Urothelium cell line (cell line): ENCODE measurements around the gene LACRT.

ENCODE experiments used
- DNase-seq: peaks from one replicate; pipeline ENCODE4 v3.0.0; 2011; ENCODE audit warnings: low spot score, mixed read lengths
- FAIRE-seq: peaks from 2 replicates; lab custom pipeline; 2011; peaks lifted over from hg19 to GRCh38; lab: Jason Lieb, UNC

LACRT gene

DNA sequence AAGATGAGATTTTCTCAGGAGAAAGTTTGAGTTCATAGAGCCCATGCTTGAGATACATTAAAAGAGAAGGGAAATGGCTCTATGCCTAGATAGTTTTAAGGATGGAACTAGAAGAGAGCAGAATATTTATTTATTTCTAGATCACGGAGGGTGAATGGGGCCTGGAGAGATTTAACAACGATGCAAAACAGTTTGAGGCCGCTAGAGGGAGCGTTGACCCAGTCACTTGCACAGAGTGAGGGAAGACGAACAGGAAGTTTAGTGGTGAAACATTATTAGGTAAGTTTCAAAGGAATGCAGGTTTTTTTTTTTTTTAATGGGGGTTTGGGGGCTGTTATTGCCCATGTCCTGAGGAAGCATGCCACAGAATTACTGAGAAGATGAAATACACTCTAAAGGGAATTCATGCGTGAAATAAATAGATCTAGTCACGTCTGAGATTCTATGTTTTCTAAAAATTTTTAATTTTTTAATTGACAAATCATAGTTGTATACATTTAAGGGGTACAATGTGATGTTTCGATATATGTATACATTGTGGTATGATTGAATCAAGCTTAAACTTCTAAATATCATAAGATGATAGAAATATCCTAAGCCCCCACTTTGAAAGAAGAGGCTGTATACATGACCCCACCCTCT is 31.4 kb downstream of the LACRT start:
- DNase-seq (peak; percentile 81), FAIRE-seq (peak; percentile 59)

DNA sequence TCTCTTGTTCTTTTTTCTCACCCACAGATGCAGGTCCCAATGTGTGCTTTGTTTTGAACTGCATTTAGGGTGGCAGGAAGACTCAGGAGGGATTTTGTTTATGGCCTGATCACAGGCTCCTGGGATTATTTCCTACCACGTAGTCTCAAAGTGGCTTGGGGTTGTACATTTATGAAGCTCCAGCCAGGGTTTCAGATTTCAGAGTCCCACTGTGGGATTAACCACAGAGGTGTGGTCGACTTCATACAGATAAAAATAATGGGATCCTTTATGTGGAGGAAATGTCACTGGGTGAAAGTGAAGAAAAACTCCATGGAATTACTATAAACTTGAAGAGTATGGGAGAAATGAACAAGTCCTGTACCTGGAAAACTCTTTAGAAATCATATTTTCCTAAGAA is 32.0 kb downstream of the LACRT start:
- no peak for FAIRE-seq
- no peak for DNase-seq

DNA sequence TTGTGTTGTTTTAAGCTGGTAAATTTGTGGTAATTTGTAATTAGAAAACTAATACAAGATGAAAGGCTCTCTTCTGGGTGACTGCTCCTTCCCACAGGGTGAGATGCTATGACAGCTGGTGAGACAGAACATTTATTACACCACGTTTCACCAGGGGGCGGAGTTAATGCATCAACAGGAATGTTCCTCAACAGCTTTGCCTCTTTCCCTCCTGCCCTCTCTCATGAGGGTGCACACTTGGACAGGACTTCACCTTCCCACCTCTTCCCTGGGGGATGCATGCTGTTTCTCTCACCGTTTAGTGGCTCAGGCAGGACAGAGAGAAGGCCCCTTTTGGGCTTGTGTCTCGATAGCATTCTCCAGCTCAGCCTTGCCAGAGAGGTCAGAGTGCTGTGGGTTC is 32.9 kb downstream of the LACRT start:
- FAIRE-seq (no peak), DNase-seq (no peak)

DNA sequence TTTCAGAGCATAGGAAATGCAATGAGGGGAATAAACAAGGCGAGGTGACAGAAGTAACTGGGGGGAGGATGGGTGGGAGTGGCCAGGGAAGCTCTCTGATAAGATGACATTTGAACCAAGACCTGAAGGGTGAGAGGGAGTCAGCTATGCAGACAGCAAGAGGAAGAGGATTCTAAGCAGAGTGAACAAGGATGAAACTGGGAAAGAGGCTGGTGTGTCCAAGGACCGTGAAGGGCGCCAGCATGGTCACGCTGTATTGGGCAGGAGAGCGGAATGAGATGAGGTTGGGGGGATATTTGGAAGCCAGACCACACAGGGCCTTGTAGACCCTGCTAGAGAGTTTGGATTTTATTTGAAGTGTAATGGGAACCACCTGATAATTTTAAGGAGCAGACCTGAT is 35.7 kb downstream of the LACRT start:
- no peak for DNase-seq
- no peak for FAIRE-seq

DNA sequence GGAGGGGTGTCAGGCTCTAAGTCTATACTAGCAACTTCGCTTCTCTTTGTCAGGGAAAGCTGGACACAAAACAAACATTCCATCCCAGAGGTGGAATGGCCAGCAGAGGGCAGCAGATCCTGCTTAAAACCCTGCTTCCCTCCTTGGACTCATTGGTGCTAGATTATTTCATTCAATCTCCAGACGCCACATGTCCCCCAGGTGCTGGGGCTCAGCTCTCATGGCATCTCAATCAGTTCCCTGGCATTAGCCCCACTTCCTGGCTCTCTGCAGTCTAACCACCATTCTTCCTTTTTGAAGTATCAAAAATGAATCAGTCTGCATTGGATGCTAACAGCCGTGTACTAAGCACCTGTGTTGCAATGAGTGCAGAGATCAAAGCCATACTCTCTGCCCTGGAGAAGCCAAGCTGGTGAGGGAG is 38.2 kb downstream of the LACRT start:
- FAIRE-seq: no peak

DNA sequence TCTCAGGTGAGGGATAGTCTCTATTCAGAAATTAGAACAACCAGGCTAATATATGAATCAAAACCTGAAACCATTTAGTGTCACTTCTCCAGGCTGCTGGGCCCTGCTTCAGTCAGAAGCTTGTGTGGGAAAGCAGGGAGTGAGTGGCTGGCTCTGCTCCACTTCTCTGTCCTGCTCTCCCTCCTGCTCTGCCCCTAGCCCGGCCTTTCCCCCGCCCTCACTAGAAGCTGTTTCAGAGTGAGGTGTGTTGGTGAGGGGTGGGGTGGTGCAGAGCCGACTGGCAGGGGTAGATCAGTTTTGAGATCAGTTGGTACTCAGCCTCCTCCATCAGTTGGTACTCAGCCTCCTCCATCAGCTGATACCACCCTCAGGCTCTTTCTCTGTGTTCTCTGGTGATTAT is 39.2 kb downstream of the LACRT start:
- FAIRE-seq (no peak), DNase-seq (no peak)

More for the DNA sequence above, 38.2 kb downstream of the LACRT start:
- DNase-seq: peak; percentile 72

DNA sequence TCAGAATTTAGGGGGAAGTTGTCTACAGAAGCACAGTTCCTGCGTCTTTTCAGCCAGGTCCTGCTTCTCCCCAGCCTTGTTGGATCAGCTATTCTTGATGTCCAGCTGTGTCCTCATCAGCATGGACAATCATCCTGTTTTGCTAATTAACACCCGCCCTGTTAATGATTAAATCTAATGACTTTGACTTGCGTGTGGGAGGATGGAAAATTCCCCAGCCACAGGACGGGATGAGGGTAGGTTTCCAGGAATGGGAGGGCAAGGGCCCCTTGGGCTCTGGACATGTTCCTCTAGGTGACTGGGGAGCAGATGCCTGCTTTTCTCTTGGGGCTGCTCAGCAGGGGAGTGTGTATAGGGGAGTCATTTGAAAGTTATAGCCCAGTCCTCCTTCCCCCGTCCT is 41.0 kb downstream of the LACRT start:
- DNase-seq: no peak
- no peak for FAIRE-seq

DNA sequence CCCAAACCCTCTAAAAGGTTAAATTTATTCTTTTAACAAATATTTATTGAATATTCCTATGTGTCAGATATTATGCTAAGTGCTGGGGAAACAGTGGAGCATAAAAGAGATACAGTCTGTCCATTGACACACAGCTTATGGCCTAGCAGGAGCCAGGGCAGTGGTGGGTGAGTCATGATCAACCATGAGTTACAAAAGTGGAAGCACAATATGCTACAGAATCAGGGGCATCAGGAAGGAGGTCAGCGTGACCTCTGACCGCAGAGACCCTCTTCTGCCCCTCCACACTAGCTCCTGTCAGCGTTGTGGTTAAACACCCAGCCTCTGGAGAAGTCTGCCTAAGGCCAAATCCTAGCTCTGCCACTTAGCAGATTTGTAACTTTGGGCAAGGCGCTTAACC is 41.6 kb downstream of the LACRT start:
- FAIRE-seq (no peak), DNase-seq (no peak)

DNA sequence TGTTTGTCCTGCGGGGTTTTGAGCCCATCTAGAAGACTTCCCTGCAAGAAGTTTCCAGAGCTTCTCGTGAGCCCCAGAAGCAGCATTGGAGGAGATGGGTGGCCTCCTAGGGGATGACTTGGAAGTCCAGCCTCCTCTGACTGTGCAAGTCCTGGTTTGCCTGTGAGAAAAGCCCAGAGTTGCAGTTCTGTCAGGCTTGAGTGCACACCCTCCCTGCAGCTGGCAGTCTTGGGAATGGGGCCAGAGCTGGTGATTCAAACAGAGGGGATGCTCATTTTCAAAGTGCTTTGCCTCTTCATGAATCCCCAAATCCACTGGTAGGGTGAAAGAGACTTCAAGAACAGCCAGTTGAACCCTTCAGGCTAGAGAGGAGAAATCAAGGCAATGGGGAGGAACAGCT is 42.4 kb downstream of the LACRT start:
- DNase-seq (no peak), FAIRE-seq (no peak)

DNA sequence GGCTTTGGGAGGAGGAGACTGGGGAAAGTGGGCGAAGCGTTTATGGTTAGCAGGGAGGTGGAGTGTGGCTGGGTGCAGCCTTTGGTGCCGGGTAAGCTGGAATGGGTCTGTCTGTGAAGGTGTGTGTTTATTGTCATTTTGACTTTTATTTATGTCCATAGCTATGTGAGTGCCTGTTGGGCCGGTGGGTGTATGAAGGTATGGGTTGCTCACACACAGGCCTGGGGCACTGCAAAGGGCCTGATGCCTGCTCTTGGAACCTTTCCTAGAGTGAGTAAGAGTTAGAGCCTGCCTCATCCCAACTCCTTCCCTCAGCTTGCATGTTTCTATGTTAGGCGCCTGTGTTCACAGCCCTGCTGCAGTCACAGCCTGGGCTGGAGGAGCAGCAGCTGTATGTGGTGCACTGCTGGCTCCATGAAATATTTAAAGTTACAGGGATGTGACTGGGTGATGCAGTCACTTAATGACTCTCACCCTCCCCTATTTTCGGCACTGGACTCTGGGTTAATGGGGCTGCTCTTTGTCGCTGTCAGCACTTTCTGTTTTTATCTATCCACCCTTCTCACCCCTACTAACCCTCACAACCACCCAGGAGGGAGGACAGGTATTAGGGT is 43.6 kb downstream of the LACRT start:
- DNase-seq (no peak), FAIRE-seq (no peak)

DNA sequence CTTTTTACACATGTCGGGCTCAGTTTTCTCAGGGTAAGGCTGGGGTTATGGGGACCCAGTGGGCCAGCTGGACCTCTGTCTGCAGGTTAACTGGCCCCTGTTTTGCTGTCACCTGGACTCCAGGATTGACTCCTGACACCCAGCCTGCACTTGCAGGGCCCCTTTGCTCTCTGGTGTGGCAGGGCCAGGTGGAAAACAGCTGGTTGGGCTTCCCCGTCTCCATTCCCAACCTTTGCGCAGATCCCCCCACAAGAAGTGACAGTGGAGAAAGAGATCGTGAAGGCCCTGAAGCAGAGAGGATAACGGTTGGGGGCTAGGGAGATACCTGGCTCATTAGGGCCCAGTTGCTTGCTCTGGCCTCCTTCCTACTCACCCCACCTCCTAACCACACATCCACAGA is 44.7 kb downstream of the LACRT start:
- FAIRE-seq (no peak), DNase-seq (no peak)

DNA sequence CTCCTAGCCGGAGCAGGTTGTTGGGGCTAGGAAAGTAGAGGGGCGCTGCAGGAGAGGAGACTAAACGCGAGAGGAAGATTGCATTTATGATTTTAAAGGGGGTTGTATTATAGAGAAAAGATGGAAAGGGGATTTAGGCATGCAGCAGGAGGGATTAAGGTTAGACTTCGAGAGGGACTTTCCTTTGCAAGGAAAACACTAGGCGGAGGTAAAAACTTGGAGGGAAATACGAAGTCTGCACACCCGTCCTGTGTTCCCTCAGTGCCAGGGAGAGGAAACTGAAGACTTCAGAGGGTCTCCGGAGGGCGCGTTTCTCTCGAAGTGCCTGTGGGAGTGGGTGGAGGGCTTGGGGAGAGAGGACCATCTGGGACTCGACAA is 45.8 kb downstream of the LACRT start:
- DNase-seq (no peak), FAIRE-seq (no peak)

DNA sequence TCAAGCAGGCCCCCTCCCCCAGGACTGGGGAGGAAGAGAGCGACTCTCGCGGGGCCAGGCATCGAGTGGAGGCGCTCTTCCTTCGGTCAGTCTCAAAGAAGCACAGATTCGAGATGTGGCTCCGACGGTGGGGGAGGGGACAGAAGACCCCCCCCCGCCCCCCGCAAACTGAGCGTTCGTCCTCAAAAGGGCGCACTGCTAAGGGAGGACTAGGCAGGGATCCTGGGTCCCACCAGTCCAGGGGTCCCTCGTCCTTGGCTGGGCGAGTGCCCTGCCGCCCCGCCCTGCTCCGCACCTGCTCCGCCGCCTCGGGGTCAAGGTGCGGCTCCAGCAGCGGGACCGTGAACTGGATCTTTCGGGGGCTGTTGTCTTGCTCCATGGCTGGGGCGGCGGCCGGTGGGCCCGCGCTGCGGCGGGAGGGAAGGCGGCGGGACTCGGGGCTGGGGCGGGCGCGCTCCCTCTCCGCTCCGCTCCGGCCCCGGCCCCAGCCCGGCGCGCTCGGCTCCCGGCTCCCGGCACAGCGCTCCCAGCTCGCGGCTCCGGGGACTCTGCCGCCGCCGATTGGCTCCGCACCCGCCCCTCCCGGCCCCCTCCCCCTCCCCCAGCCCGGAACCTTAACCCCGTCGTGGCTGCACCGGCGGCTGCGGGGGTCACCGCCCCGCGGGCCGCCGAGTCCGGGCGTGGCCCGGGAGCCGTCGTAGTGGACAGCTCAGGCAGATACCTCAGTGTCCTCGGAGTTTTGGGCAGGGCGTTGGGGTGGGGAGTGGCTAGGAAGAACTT is 46.4 kb downstream of the LACRT start, which contains the start of gene PPP1R1A:
TSS of gene PPP1R1A (minus strand) at position 550 of the 780 bp plus-strand sequence. CDS start at position 379, 171 bp downstream.
- DNase-seq: peak; percentile 64
- no peak for FAIRE-seq

DNA sequence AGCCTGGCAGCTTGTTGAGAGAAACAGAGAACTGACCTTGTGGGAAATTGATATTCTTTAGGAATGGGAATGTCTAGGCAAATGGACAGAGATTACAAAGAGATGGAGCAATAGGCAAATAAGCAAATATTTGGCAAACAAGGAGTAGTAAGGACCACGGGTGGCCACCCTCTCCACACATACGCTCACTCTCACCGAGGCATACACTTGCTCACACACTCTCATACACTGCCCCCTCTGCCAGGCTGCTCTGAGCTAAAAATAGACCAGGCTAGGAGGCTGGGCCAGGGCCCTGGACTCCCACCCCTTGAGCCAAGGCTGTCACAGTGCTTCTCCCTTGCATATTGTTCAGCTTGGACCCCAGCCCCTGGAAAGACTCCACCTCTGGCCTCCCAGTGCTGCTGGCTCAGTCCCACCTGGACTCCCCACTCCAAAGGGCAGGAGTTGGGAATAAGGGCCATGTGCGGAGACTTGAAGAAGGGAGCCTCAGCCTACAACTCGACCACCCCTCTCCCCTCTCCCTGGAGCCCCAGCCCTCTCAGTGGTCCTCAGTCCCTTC is 47.3 kb downstream of the LACRT start:
- FAIRE-seq: no peak
- no peak for DNase-seq

DNA sequence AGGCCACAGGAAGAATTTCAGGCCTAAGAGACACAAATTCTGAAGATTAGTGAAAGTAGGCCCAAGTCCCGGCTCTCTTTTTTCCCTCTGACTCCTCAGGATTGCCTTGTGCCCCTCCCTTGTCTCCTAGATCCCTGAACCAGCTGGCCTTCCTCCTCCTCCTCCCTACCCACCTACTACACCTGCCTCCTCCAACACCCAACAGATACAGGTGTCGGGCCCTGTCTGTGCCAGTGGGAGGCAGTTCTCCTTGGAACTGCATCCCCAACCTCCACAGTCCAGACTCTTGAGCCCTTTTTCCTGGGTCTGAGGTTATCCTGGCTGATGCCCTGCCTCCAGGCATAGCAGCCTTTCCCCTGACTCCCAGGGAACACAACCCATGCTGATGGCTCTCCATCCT is 48.1 kb downstream of the LACRT start:
- FAIRE-seq: no peak

DNA sequence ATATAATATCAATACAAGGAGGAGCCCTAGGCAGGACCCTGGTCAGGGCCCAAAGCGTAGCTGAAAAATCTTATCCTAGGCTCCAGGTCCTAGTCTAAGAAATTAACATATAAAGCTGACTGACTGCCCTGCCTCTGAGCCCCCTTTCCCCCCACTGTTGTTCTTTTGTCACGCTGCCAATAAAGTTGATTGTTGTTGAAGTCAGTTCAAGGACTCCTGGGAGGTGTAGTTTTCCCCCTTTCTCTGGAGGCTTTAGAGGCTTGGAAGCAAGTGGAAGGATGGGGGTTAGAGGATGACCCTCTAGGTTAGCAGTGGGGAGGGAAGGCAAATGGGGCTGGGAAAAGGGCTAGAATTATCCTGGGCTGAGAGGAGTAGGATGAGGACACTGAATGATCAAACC is 49.5 kb downstream of the LACRT start:
- FAIRE-seq: no peak
- no peak for DNase-seq

More for the DNA sequence above, 48.1 kb downstream of the LACRT start:
- no peak for DNase-seq

DNA sequence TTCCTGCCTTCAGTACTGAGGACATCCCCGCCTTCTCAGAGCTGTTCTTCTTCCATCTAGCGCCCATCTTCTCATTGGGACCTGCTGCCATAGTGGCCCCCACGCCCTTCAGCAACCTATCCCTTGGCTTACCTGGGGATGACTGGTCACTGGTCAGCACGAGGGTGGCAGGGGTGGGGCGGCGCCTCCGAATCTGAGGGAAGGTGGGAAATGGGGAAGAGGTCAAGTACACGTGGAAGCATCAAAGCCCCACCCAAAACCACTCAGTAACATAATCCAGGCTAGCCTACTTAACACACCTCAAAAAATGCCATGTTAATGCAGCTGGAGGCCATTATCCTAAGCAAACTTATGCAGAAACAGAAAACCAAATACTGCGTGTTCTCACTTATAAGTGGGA is 50.6 kb downstream of the LACRT start:
- FAIRE-seq (no peak), DNase-seq (no peak)

DNA sequence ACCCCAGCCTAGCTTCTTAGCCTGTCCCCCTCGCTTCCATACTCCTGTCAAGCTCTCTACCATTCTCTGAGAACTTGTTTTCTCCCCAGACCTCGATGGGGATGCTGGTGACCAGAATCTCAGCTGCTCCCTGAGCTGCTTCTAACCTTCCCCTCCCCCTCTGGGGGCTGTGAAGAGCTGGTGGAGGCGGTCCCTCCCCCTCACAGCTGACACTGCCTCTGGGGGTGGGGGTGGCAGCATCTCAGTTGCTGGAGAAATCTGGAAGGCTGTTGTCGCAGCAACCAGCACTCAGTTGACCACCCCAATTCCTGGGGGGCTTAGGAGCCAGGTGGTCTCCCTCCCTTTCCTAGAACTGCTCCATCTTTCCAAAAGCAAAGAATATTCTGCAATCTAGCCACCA is 51.0 kb downstream of the LACRT start:
- FAIRE-seq (no peak), DNase-seq (no peak)

DNA sequence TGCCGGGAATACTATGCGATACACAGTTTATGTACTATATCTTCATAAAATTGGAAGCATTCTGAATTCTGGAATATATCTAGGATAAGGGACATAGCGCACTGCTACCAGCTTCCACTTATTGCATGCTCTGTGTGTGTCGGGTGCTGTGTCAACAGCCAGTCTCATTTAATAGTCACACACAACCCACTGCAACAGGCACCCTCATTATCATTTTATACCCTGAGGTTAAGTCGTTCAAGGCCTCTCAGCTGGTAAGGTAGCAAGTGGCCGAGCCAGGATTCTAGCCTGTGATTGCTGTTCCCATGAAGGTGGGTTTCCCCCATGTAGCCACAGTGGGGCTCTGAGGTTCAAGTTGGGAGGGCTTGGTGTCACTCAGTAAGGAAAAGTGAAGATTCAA is 53.3 kb downstream of the LACRT start:
- DNase-seq: no peak
- FAIRE-seq: no peak
